HG02938 (cell line): ENCODE data around the gene ADSS1.

ENCODE experiments used
- ATAC-seq: cut with Tn5 transposase; IDR thresholded peaks from one replicate; pipeline ENCODE4 v1.9.1; 2021; ENCODE audit warnings: mild to moderate bottlenecking, moderate library complexity; ENCODE audit not compliant: unreplicated experiment

The ADSS1 gene

DNA sequence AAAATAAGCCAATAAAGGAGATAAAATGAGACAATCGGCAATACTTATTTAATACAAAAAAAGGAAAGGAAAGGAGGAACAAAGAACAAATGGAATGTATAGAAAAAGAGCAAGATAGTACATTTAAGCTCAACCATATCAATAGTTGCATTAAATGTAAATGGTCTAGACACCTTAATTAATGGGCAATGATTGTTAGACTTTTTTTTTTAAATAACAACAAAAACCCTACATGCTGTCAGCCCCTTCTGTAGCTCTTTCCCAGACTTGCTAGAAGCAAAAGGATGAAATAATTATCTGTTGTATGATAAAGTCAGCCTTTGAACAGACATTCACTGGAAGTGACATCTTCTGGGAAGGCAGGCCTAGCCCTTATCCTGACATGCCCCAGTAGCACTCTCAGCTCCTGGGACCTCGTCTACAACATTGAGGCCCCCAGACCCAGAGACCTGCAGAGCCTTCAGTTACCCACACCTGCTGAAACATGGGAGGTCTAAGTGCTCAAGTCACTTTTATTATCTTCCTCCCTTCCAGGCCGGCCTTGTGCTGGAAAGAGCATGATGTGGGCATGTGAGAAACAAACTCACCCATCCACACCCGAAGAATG lies 42.3 kb downstream of the ADSS1 start:
- no peak for ATAC-seq

DNA sequence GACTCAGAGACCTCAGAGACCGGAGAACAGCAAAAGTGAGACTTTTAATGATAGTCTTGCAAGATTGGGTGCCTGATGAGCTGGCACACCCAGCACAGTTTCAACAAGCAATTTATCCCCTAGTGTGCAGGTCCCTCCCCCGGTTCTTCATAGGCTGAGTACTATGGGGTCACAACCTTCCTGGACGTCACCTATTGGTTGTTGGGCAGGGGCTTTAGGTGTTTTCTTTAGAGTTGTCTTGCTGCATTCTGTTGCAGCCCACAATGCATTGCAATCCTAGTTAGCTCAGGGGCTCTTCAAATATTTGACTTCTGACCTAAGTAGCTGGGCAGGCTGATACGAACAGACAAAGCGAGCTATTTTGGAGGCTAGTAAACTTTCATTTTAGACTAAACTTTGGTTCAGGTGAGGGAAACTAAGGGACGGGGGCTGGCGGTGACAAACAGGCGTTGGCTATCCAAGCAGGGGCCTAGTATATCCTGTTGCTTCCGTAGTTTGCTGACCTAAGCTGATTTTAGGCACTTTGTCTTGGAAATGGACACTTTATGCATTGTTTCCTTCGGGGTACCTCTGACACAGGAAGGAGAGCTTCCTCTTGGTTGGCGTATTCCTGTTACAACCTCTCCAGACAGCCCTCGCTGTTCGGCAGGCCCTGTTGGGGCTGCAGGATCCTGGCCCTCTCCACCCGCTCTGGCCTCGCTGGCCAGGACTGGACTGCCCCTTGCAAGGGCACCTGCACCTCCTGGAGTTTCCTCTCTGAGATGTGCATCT lies 43.0 kb downstream of the ADSS1 start:
- ATAC-seq: no peak

DNA sequence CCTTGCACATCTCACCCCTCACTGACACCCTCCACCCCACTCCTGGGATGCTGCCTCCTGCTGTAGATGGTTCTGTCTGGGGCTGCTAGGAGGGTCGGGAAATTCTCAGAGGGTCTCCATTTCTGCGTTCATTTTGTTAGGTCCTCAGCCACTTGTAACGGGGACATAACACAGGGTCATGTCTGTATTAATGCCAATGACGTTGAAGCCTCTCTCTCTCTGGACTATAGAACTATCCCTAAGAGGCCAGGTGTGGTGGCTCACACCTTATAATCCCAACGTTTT lies 43.5 kb downstream of the ADSS1 start:
- ATAC-seq: no peak

DNA sequence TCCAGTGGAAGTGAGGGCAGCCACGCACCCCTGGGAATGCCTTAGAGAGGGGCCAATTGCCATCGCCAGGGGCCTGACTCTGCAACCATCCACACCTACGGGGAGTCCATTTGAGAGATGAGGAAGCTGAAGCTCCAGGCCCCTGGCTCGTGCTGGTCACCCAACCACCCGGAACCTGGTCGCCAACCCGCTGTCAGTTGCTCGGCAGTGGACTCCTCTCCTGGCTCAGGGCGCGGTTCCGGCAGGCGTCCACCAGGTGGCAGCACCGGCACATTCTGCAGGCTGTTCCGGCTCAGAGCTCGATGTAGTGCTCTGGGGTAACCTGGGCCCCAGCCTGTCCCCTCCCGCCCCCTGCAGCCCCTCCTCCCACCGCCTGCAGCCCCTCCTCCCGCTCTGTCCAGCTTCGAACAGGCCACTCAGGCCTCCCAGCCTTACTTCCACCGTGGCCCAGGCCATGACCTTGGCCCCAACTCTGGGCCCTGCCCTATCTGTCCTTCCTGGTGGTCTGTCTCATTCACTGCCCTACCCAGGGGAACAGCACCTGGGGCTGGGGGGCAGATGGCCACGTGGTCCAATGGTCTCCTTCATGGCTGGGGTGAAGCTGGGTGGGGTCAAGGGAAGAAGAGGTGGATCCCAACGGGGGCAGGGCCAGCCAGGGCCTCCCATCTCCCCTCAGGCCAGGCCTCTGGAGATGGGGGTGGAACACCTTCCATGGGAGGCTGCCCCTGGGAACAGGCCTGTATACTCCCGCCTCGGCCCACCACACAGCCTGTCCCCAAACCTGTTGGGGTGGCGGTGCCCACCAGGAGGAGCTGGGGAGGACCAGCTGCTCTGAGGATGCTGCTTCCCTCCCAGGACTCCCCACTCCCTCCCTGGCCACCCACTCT lies 44.7 kb downstream of the ADSS1 start:
- ATAC-seq: peak; percentile 75

DNA sequence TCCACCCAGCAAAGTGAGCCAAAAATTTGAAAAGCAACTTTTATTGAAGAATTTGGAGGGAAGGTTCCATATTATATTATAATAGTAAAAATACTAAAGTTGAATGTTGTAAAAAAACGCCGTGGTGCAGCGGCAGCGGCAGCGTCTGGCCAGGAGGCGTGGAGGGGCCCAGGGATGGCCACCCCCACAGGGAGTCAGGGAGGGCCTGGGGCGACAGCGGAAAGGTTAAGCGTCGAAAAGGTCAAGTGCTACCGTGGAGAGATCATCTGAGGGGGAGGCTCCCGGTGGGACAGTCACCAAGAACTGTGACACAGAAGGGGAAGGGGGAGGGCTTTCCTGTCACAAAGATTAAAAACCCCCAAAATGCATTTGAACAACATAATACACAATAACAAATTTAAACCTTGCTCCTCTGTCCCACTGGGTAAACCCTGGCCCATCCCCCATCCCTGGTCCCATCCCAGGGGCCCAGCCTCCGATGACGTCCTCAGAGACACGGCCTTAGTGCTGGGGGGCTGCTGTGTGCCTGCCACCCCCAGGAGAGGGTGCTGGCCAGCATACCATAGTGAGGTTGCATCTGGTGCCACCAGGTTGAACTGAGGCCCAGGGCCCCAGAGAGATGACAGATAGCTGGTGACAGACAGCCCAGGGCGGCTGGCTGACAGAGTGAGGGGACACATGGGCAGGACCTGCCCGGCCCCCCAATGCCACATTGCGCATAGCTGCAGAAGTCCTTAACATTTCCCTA lies 45.5 kb downstream of the ADSS1 start:
- no peak for ATAC-seq

DNA sequence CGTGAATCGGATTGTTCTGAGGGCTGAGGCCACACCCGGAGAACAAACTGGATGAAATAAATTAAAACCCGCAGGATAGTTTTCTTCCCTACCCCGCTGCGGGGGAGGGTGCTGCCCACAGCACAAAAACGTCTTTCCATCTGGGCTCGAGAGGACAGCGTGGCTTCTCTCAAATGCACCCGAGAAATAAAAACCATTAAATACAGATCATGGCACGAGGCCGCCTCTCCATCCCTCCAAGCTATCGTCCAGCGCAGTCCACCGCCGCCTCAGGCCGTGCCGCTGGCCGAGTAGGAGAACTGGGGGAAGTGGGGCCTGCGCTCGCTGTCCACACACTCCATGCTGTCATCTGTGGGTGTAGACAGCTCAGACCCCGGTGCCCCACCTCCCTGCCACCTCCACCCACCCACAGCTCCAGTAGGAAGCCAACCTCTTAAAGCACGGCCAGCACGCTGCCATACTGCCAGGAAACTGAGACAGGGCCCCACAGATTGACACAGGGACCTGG lies 46.1 kb downstream of the ADSS1 start:
- ATAC-seq: no peak

DNA sequence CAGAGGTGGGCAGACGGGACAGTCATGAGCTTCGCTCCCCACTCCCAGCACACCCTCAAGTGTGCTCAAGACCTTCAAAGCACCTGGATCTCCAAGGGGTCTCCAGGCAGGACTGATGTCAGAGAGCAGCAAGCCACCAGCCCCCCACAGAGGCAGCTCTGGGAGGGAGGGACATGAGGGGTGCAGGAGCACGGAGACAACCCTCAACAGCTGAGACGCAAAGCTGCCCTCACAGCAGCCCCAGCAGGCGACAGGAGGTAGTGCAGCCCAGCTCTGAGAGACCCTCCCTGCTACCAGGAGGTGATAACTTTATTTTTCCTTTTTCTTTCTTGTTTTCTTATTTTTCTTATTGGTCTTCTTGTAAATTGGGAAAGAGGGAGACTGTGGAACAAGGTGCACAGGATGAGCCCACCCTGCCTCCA lies 46.8 kb downstream of the ADSS1 start:
- ATAC-seq: no peak

DNA sequence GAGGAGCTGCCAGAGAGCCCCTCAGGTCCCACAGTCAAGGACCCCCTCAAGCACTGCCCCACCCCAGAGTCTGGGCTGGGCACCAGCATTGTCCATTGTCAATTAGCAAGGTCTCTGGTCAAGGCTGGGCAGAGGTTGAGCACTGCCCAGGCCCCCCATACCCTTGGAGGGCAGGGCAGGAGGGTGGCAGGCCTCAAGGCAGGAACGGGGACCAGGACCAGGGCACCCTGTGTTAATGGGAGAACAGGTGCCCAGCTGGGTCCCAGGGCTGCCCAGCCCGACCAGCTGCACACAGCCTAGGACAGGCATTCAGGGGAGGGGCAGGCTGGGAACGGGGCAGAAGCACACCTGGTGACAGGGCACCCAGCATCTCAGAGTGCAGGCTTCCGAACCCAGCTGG lies 47.3 kb downstream of the ADSS1 start:
- ATAC-seq: no peak

DNA sequence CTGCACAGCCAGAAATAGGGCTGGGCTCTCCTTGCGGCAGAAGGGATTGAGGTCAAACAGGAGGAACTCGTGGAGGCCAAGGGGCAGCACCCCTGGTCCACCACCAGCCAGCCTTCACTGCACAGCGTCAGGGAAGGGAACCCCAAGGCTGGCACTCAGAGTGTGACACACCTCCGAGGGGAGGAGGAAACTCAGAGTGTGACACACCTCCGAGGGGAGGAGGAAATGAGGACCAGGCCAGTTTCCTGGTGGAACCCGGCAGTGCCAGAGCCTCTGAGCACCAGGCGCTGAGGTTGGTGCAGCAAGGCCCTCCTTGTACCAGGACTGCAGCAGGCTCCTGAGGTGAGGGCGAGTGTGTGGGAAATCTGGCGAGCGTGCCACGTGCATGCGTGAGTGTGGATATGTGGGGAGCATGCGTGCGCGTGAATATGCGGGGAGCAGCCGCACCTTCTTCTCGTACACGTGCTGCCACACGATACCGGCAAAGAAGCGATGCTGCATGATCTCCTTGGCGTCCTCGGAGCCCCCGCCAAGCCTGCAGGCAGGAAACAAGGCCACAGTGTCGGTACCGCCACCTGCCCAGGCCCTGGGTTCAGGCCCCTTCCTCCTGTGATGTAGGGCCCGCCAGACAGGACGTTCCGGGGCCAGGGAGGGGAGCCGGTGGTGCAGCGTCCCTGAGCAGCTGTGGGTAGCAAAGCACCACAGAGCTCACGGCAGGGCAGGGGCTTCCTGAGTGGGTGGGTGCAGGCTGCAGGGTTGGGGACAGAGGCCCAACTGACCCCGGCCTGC lies 48.1 kb downstream of the ADSS1 start:
- no peak for ATAC-seq

DNA sequence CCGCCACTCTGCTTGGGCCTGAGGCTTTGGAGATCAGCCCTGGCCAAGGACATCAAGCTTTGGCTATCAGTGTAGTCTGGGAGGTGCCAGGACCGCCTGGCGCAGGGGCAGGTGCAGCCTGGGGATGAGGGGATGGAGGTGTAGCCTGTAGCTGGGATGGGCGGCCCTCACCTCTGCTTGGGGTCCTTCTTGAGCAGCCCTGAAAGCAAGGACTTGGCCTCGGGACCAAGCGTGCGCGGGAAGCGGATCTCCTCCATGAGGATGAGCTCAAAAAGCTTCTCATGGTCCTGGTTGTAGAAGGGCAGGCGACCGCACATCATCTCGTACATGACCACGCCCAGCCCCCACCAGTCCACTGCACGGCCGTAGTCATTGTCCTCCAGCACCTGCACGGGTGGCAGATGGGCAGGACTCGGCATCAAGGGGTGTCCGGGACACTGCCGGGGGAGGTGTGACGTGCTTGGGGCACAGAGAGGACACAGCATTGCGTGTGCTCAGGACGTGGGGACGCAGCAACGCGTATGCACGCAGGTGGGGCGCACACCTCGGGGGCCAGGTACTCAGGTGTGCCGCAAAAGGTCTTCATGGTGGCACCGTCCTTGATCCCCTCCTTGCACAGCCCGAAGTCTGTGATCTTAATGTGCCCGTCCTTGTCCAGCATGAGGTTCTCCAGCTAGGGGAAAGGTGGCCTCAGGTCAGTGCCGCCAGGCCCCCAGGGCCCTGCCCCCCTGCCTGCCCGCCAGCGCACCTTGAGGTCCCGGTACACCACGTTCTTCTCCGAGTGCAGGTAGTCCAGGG lies 48.9 kb downstream of the ADSS1 start:
- ATAC-seq: no peak

DNA sequence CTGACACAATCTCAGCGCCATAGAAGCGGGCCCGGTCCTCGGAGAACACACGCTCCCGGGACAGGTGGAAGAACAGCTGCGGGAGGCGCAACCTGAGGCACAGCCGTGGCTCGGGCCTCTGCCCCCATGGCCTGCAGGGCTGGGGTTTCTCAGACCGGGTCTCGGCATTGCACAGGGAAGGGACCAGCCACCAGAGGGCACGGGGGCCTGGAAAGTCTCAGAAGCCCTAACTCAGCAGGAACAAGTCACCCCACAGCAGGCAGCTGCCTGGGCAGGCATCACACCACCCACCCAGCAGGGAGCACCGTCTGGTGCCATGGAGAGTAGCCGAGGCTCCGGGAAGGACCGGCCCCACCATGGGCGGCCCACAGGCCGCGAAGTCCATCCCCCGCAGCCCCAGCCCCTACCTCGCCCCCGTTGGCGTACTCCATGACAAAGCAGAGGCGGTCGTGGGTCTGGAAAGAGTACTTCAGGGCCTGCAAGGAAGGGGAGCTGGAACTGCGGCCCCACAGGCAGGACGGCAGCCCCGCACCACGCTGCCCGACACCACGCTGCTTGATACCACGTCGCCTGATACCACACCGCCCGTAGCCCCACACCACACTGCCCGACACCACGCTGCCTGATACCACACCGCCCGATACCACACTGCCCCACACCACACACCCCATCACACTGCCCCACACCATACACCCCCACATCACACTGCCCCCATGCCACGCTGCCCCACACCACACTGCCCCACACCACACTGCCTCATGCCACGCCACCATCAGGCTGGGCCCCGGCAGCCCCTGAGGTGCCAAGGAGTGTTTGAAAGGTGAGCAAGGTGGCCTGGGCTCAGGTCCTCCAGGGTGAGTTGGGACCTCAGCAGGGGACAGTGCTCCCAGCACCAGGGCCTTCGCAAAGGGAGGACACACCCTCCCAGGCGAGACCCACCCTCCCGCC lies 49.8 kb downstream of the ADSS1 start:
- no peak for ATAC-seq

DNA sequence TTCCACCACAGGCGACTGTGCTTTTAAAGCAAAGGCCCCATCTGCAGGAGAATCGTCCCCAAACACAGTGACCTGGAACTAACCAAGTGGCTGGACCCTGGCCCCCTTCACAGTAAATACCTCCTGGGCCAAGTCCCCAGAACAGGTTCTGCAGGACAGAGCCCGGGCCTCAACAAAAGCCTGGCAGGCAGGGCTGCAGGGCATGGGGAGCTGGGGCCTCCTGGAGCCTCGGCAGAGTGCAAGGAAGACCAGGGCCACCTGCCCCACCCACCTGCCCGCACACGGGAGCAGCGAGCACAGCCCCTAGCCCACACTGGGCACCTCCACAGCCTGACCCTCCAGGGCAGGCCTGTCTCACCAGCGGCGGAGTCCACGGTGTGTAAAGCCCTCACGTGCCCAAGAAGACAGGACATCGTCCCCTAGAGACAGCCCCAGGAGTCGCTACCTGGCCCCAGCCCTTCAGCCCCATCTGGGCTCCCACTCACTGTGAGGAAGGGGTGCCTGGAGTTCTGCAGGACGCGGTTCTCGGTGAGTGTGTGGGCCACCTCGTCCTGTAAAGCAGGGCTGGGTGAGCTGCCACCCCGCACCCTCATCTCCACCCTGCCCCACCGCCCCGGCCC lies 50.5 kb downstream of the ADSS1 start:
- ATAC-seq: no peak

DNA sequence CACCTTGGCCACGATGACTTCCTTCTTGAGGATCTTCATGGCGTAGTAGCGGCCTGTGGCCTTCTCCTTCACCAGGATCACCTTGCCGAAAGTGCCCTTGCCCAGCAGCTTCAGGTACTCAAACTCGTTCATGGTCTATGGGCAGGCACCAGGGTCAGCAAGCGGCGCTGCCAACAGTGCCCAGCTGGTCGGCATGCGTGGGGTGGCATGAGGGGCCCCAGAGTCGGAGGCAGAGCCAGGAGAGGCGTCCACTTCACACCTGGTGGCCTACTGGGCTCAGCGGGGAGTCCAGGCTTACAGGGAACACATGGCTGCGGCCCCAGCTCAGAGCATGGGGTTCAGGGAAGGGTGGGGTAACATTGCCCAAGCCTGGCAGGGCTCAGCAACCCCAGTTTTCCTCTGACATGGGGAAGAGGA lies 51.1 kb downstream of the ADSS1 start:
- ATAC-seq: no peak

DNA sequence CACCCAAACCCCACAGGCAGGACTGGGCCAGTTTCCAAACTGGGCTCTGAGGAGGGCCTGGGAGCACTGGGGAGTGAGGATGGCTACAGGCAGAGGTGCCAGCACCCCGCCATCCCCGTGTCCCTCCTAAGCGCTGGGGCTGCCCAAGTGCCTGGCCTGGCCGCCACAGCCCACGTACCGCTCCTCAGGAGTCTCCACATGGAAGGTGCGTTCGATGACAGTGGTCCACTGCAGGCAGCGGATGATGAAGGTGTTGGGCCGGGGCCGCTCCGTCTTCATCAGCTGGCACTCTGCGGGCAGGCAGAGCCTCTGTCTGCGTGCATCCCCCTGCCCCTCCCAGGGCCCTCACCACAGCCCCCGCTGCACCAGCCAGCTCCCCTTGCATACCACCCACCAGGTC lies 52.5 kb downstream of the ADSS1 start:
- ATAC-seq: no peak

DNA sequence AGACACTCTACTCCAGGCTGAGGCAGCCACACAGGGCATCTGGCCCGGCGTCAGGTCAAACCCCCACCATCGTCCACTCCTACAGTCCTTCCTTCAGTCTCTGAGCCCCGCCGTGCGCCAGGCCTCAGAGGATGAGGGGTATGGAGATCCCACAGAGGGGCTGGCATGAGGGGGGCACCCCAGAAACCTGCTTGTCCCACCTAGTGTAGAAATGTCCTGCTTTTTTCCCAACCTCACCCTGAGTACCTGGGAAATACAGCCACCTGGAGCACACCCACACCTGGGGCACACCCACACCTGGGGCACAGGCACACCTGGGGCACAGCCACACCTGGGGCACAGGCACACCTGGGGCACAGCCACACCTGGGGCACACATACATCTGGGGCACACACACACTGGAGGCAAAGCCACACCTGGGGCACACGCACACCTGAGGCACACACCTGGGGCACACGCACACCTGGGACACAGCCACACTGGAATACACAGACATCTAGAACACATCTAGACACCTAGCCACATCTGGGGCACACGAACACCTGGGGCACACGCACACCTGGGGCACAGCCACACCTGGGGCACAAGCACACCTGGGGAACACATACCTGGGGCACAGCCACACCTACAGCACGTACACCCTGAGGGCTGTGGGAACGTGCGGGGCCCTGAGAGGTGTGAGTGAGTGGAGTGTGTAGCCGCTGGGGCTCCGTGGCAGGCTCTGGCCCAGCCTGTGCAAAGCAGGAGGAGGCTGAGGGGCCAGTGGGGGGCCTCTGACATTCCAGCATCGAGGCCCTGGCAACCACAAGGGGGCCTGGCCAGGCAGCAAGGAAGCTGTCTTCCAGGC lies 53.2 kb downstream of the ADSS1 start:
- no peak for ATAC-seq

DNA sequence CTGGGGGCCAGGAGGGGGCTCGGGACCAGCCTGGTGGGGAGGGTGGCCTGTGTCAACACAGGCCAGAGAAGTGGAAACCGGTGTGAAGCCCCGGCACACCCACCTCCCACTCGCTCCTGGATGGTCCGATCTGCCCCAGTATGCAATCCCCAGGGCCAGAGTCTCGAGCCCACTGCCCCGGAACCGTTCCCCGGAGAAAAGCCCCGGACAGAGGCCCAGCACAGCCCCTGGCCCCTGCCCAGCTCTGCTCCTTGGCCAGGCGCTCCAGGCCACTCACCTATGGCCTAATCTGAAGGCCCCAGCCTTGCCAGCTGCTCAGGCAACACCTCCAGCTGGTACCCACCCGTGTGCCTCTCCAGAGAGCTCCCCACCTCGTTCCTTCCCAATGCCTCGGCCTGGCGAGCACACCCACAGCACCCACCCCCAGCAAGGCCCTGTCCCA lies 53.8 kb downstream of the ADSS1 start:
- ATAC-seq: no peak
